WTC11 (cell line): Measurements from ENCODE around the gene PCNP. TPM values are rescaled to one million over a fixed set of nuclear protein-coding genes. Genes with fewer than 3 reads are reported as not detected.

Experiments
- ATAC-seq: fragments of 200-7000 bp; cut with Tn5 transposase; 2 replicates; pipeline ENCODE4 v1.10.0; 2021; ENCODE audit warnings: mild to moderate bottlenecking, moderate library complexity
- CTCF ChIA-PET: fragments of 300-600 bp; sonication (Branson Sonifier 250); formaldehyde crosslinking; loops from one replicate; lab custom pipeline; 2021; ENCODE audit warnings: antibody characterized with exemption; lab: Charles Lee
- POLR2A ChIA-PET: fragments of 350-600 bp; sonication (Branson Sonifier 250); formaldehyde crosslinking; loops from one replicate; lab custom pipeline; 2021; ENCODE audit warnings: antibody characterized with exemption; lab: Charles Lee
- DNase-seq: peaks from one replicate; pipeline ENCODE4 v3.0.0; 2021; ENCODE audit warnings: low spot score
- H3K27ac Mint-ChIP-seq: 2 replicates; pipeline ENCODE4 v1.8.0; 2021; ENCODE audit warnings: mixed read lengths
- H3K27me3 Mint-ChIP-seq: 2 replicates; pipeline ENCODE4 v1.8.0; 2021; ENCODE audit warnings: low read depth, mild to moderate bottlenecking, moderate library complexity, mixed read lengths
- H3K36me3 Mint-ChIP-seq: 2 replicates; pipeline ENCODE4 v1.8.0; 2021; ENCODE audit warnings: mixed read lengths
- H3K4me1 Mint-ChIP-seq: 2 replicates; pipeline ENCODE4 v1.8.0; 2022; ENCODE audit warnings: mixed read lengths
- H3K4me3 Mint-ChIP-seq: 2 replicates; pipeline ENCODE4 v1.8.0; 2021; ENCODE audit warnings: mild to moderate bottlenecking, moderate library complexity, mixed read lengths
- H3K9me3 Mint-ChIP-seq: 2 replicates; pipeline ENCODE4 v1.8.0; 2021; ENCODE audit warnings: mixed read lengths
- CREB1 ChIP-seq: sonication (generic); formaldehyde crosslinking; IDR thresholded peaks from 2 replicates; pipeline ENCODE4 v1.8.0; 2023; ENCODE audit warnings: mild to moderate bottlenecking, missing genetic modification reagents
- CREM ChIP-seq: sonication (generic); formaldehyde crosslinking; IDR thresholded peaks from 2 replicates; pipeline ENCODE4 v1.8.1; 2022; ENCODE audit warnings: mild to moderate bottlenecking, missing genetic modification reagents, moderate library complexity
- E2F1 ChIP-seq: sonication (generic); formaldehyde crosslinking; IDR thresholded peaks from 2 replicates; pipeline ENCODE4 v1.8.0; 2022; ENCODE audit warnings: mild to moderate bottlenecking, missing genetic modification reagents
- GRHL2 ChIP-seq: fragments of 250-450 bp; sonication (Bioruptor Pico); IDR thresholded peaks from 2 replicates; pipeline ENCODE4 v1.8.0; 2022; ENCODE audit warnings: mild to moderate bottlenecking, moderate library complexity; ENCODE audit not compliant: insufficient replicate concordance, severe bottlenecking
- HMGXB4 ChIP-seq: sonication (generic); formaldehyde crosslinking; IDR thresholded peaks from 2 replicates; pipeline ENCODE4 v1.8.1; 2023; ENCODE audit warnings: mild to moderate bottlenecking, moderate library complexity, missing genetic modification reagents
- KAT7 ChIP-seq: sonication (generic); formaldehyde crosslinking; IDR thresholded peaks from 2 replicates; pipeline ENCODE4 v1.8.1; 2023; ENCODE audit warnings: missing genetic modification reagents, mild to moderate bottlenecking, borderline replicate concordance
- NFE2L1 ChIP-seq: sonication (generic); formaldehyde crosslinking; IDR thresholded peaks from 2 replicates; pipeline ENCODE4 v1.8.1; 2023; ENCODE audit warnings: missing genetic modification reagents
- PRDM15 ChIP-seq: sonication (generic); formaldehyde crosslinking; IDR thresholded peaks from 2 replicates; pipeline ENCODE4 v1.8.0; 2022; ENCODE audit warnings: missing genetic modification reagents
- PREB ChIP-seq: sonication (generic); formaldehyde crosslinking; IDR thresholded peaks from 2 replicates; pipeline ENCODE4 v1.8.1; 2022; ENCODE audit warnings: mild to moderate bottlenecking, missing genetic modification reagents, moderate library complexity, borderline replicate concordance
- PRRX2 ChIP-seq: fragments of 250-450 bp; sonication (Bioruptor Pico); IDR thresholded peaks from 2 replicates; pipeline ENCODE4 v1.8.0; 2021; ENCODE audit warnings: mild to moderate bottlenecking
- SMAD4 ChIP-seq: sonication (generic); formaldehyde crosslinking; IDR thresholded peaks from 2 replicates; pipeline ENCODE4 v1.8.0; 2022; ENCODE audit warnings: mild to moderate bottlenecking, missing genetic modification reagents
- ZBTB43 ChIP-seq: sonication (generic); formaldehyde crosslinking; IDR thresholded peaks from 2 replicates; pipeline ENCODE4 v1.8.1; 2023; ENCODE audit warnings: mild to moderate bottlenecking, missing genetic modification reagents
- ZNF219 ChIP-seq: sonication (generic); formaldehyde crosslinking; IDR thresholded peaks from 2 replicates; pipeline ENCODE4 v1.8.0; 2023; ENCODE audit warnings: missing genetic modification reagents, mild to moderate bottlenecking, borderline replicate concordance
- ZNF263 ChIP-seq: sonication (generic); formaldehyde crosslinking; IDR thresholded peaks from 2 replicates; pipeline ENCODE4 v1.8.1; 2022; ENCODE audit warnings: low read depth, mild to moderate bottlenecking, moderate library complexity, missing genetic modification reagents
- ZNF532 ChIP-seq: fragments of 250-450 bp; sonication (Bioruptor Pico); IDR thresholded peaks from 2 replicates; pipeline ENCODE4 v1.9.0; 2021; ENCODE audit warnings: mild to moderate bottlenecking, borderline replicate concordance
- total RNA-seq: library from RNA; stranded (reverse); gene quantifications from 3 replicates; pipeline ENCODE4 v1.2.3, GENCODE V29; 2021

PCNP gene
- total RNA-seq, 1 experiment from 2014 or later, result 187 TPM

- peaks cover 21% of the 10 kb centered on the region for H3K4me1 Mint-ChIP-seq
Observed at GRCh38 chr3:101637451-101637850, 63.5 kb downstream of the PCNP start.

More at GRCh38 chr3:101637451-101637850, 63.5 kb downstream of the PCNP start:
- Mint-ChIP-seq H3K36me3 (no peaks in the 10 kb centered on the region), H3K27me3 (no peaks in the 10 kb centered on the region), H3K4me3 (no peak overlapping the region), H3K9me3 (no peaks in the 10 kb centered on the region), H3K27ac (no peak overlapping the region)
- ChIA-PET POLR2A (interaction anchor here (0.5 kb wide), 1 partner anchor 64 kb away, joined by 3 read pairs; no protein-coding TSS in a partner anchor), CTCF (interaction anchor here (0.9 to 1.2 kb wide), 4 partner anchors 9 to 255 kb away, joined by 3 to 6 read pairs (median 4); partner anchors contain the start of gene PCNP)
- no peak for TF ChIP-seq KAT7 (CRISPR knock-in tag)
- no peak for TF ChIP-seq PRDM15 (CRISPR knock-in tag)
- TF ChIP-seq NFE2L1, result no peak
- TF ChIP-seq ZNF263 (CRISPR knock-in tag), result no peak
- TF ChIP-seq PREB (CRISPR knock-in tag), result no peak
- TF ChIP-seq E2F1 (CRISPR knock-in tag), result no peak
- TF ChIP-seq ZBTB43, result no peak
- TF ChIP-seq ZNF532 (CRISPR knock-in tag), result no peak
- no peak for TF ChIP-seq ZNF219 (CRISPR knock-in tag)
- no peak for TF ChIP-seq PRRX2 (CRISPR knock-in tag)
- no peak for TF ChIP-seq SMAD4 (CRISPR knock-in tag)
- TF ChIP-seq CREM (CRISPR knock-in tag), result no peak
- TF ChIP-seq HMGXB4, result no peak
- TF ChIP-seq CREB1 (CRISPR knock-in tag), result no peak
- no peak for TF ChIP-seq GRHL2
- DNase-seq, result no peak
- no peak for ATAC-seq
